ENCODE measurements around the gene GSTM4.
"Not testable (repeated sequence)": the region's sequence is repeated elsewhere in the genome, so short reads cannot be mapped to it uniquely, and the experiment has no call there.

The GSTM4 gene

GRCh38 chr1:109669246-109669948, 13.5 kb downstream of the GSTM4 start:
- DNase-seq: no peak

GRCh38 chr1:109669949-109670302, 14.0 kb downstream of the GSTM4 start:
- not testable (repeated sequence) for DNase-seq

- no peak for DNase-seq
Measured at GRCh38 chr1:109671067-109671466, 15.2 kb downstream of the GSTM4 start.

DNA sequence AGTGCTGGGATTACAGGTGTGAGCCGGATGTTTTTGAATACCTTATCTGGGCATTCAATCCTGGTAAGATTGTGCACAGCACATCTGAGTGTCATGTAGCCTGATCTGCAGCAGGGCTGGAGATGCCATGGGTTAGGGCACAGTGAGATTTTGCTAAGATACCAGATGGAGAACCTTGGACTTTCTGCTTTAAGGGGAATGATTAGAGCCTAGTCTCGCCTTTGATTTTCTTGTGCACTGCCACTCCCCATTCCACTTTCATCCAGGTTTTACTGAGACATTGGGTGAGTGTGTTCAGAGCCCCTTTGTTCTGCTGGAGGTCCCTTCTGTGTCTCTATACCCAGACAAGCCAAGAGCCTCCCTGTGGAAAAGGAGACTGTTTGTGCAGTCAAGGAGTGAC, 18.0 kb downstream of the GSTM4 start:
- not testable (repeated sequence) for DNase-seq

DNA sequence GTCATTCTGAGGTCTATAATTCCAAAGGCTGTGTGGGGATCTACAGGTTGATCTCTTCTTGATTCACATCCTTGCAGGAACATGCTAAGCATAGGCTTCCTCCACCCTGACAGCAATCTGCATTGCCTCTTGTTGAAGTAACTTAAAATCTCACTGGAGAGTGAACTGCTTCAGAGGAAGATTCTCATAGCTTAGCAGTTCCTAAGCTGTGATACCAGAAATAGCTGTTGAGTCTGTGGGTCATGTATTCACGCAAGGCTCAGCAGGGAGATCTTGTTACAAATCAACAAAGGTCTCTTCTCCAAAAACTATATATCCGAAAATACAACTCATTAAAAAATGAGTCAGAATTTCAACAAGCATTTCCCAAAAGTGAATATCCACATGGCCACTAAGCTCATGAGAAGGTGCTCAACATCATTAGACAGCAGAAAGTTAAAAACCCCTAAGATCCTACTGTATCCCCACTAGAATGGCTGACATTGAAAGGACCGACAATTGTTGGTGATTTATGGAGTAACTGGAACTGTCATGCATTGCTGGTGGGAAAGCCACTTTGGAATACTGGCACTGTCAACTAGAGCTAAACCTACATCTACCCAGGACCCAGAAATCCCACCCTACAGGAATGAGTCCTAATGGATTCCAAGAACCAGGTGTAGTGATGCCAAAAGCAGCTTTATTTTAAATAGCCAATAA, 20.9 kb downstream of the GSTM4 start:
- DNase-seq: not testable (repeated sequence)

DNA sequence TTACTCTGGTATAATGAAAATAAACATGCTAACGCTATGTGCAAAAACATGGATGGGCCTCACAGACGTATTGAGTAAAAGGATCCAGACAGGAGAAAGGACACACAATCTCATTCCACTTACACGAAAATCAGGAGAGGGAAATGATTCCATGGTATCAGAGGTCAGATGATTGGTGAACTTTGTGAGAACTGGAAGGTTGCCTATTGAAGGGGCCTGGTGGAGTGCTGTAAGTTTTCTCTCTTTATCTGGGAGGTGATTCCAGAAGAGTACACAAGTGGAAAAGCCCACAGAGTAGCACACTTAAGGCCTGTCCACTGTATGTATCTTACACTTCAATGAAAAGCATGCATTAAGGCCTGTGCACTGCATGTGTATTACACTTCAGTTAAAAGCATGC, 21.6 kb downstream of the GSTM4 start:
- DNase-seq: no peak

GRCh38 chr1:109678637-109679036, 22.7 kb downstream of the GSTM4 start:
- not testable (repeated sequence) for DNase-seq

GRCh38 chr1:109684777-109685176, 28.9 kb downstream of the GSTM4 start:
- not testable (repeated sequence) for DNase-seq

DNA sequence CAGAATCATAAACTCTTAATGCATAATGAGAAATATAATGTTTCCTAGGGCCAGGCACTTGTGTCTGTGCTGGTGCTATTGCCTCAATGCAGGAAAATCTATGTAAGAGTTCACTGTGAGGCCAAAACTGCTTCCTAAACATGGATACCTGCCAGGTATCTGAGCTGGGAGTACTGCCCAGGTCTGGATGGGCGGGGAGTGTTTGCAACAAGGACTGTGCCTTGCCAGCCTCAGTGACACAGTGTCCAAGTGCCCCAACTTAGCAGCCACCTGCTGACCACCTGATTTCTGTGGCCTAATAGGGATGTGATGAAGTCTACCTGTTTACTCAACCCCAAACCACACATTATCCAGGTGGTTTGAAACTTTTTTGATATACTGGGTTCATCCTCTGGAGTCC, 29.5 kb downstream of the GSTM4 start:
- not testable (repeated sequence) for DNase-seq

GRCh38 chr1:109685890-109686289, 30.0 kb downstream of the GSTM4 start:
- DNase-seq: not testable (repeated sequence)

DNA sequence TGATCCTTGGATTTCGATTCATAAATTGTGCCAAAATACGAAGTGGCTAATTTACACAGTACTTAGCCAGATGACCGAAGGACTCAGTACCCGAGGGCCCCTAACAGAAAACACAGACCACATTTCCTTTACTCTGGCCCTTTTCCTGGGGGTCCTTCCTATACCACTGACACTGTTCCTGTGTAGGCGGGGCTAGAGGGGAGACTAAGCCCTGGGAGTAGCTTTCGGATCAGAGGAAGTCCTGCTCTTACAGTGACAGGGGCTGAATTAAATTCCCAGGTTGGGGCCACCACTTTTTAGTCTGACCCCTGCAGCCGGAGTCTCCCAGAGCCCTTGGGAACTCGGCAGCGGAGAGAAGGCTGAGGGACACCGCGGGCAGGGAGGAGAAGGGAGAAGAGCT, 31.2 kb downstream of the GSTM4 start:
- not testable (repeated sequence) for DNase-seq

DNA sequence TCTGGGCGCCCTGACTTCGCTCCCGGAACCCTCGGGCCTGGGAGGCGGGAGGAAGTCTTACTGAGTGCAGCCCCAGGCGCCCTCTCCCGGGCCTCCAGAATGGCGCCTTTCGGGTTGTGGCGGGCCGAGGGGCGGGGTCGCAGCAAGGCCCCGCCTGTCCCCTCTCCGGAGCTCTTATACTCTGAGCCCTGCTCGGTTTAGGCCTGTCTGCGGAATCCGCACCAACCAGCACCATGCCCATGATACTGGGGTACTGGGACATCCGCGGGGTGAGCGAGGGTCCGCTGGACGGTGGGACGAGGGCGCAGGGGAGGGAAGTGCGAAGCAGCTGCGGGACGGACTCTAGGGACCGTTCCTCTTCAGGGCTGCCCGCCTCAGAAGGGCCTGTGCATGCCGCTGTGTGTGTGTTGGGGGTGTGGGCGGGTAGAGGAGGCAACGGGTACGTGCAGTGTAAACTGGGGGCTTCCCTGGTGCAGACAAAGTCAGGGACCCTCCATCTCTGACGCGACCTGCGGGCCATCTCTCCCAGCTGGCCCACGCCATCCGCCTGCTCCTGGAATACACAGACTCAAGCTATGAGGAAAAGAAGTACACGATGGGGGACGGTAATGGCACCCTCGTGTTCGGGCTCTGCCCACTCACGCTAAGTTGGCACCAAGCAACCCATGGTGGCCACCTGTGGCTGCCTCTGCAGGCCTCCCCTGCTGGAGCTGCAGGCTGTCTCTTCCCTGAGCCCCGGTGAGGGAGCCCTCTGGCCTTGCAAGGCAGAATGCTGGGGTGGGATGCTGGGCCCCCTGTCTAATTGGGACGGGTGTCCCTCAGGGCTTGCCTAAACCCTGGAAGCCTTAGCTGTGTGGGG, 32.0 kb downstream of the GSTM4 start, which contains the start of gene GSTM1:
Gene GSTM1, plus strand, starts transcription at position 177 of the 859 bp plus-strand sequence. Its CDS starts 57 bp downstream, at position 234.
- no peak for DNase-seq

GRCh38 chr1:109689844-109690405, 34.0 kb downstream of the GSTM4 start:
- no peak for DNase-seq

- no peak for DNase-seq
Measured at GRCh38 chr1:109691759-109692158, 35.9 kb downstream of the GSTM4 start.

- not testable (repeated sequence) for DNase-seq
Measured at GRCh38 chr1:109694400-109694799, 38.5 kb downstream of the GSTM4 start.

GRCh38 chr1:109695138-109695537, 39.2 kb downstream of the GSTM4 start:
- not testable (repeated sequence) for DNase-seq

DNA sequence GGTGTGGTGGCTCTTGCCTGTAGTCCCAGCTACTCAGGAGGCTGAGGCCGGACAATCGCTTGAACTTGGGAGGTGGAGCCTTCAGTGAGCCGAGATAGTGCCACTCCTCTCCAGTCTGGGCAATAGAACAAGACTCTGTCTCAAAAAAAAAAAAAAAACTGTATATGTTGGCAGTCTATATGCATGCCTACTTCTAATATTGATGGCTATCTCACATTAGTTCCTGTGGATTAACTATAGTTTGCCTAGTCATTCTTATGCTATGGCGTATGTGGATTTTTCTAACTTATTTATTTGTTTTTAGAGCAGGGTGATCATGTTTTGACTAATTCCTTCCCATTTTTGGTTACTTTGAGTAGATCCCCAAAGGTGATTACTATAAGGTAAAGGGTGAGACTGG, 41.2 kb downstream of the GSTM4 start:
- DNase-seq: no peak

GRCh38 chr1:109697861-109698260, 42.0 kb downstream of the GSTM4 start:
- DNase-seq: not testable (repeated sequence)

GRCh38 chr1:109702940-109703339, 47.0 kb downstream of the GSTM4 start:
- DNase-seq: not testable (repeated sequence)

DNA sequence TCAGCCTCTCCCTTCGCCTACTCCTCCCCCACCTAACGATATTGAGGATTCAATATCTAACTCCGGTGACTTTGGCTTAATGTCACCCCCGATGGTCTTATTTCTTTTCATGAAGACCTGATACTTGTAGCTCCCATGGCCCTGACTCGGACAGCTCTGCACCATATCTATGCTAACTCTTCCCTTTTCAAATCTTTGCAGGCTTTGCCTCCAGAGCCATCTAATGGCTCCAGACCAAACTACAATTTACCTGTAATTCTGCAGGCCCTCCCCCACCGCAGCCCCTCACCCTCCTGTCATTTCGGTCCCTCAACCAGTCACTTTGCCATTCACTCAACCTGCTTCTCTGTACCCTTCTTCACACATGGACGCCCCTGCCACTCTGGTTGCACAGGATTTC, 48.3 kb downstream of the GSTM4 start:
- DNase-seq: no peak

DNA sequence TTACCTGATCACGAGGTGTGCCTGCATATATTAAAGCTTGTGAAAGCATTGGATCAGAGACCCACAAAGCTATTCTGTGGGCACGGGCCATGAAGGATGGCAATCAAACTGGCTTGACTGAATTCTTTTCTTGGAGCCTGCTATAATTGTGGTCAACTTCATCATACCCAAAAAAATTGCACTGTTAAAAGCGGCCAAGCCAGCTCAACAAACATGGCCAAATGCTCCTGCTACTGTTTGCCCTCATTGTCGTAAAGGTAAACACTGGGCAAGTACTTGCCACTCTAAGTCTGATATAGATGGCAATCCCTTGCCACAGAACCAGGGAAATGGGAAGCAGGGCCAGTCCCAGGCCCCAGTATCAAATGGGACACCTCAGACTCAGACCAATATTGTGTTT, 49.5 kb downstream of the GSTM4 start:
- no peak for DNase-seq

DNA sequence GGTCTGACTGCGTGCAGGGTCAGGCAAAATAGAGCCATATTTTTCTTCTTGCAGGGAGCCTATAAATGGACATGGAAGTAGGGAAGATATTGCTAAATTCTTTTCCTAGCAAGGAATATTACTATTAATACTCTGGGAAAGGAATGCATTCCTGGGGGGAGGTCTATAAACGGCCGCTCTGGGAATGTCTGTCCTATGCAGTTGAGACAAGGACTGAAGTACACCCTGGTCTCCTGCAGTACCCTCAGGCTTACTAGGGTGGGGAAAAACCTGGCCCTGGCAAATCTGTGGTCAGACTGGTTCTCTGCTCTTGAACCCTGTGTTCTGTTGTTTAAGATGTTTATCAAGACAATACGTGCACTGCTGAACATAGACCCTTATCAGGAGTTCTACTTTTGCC, 53.0 kb downstream of the GSTM4 start:
- DNase-seq: not testable (repeated sequence)

GRCh38 chr1:109709822-109710221, 53.9 kb downstream of the GSTM4 start:
- not testable (repeated sequence) for DNase-seq

Measured in stimulated activated CD4-positive, alpha-beta T cell treated with anti-CD3 and anti-CD28 coated beads, Interleukin-4, amount 100 ng/mL, for 1 hour (primary cell).